ENCODE measurements around the gene BRMS1. TPM values are rescaled to one million over a fixed set of nuclear protein-coding genes. Genes with fewer than 3 reads are reported as not detected.

The BRMS1 gene
- total RNA-seq, 1 experiment from 2014 or later, result 93.5 TPM

DNA sequence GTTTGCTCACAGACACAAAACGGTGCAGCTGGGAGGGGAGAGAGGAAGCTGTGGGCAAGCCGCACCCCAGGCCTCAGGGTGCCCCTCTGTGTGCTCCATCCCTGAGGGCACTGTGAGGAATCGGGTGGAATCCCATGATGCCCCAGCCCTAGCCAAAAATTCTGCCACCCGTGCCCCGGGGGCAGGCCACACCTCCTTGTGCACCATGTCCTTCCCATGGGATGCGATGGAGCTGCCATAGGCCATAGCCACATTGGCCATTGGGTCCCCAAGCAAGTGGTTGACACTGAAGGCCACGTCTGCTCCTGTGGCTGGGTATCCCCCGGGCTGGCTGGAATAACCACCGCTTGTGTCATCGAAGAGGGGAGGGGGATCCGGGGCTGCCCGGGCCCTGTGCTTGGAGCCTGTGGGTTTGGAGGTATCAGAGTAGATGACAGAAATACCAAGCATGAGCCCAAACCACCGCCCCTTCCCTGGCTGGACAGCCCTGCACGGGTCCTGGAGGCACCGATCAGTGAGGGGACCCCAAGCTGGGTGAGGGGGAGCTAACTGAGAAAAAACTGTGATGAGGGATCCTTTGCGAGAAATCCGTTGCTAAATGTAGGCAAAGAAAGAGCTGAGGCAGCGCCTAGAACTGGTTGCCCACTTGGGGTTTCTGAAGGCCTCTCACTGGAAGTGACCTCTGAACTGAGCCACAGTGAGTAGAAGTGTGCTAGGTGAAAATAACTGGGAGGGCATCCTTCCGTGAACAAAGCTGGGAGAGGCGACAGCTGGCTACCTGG is 56.8 kb downstream of the BRMS1 start:
- Histone ChIP-seq H3K27me3 (replicated peaks; ENCODE audit: insufficient read depth, low read depth, low read length, poor library complexity) (no peaks in the 10 kb centered on the region), H3K4me3 (ENCODE audit: low read depth, low read length, poor library complexity, severe bottlenecking) (peak overlapping the region; percentile 77), H3K9me3 (ENCODE audit: low read depth, low read length, poor library complexity, severe bottlenecking) (no peaks in the 10 kb centered on the region), H3K4me1 (ENCODE audit: insufficient read depth, low read length, poor library complexity, severe bottlenecking) (peaks cover 19% of the 10 kb centered on the region), H3K36me3 (ENCODE audit: insufficient read depth, low read length, poor library complexity, severe bottlenecking) (peaks cover 5% of the 10 kb centered on the region), H3K27ac (ENCODE audit: low read depth, low read length, poor library complexity, severe bottlenecking) (peak overlapping the region; percentile 91)
- no TSS peak for BruUV-seq (replicated peaks)
- CTCF ChIA-PET, result interaction anchor here (0.9 kb wide), 1 partner anchor 25 kb away, joined by 3 read pairs; no protein-coding TSS in a partner anchor
- POLR2A ChIA-PET (ENCODE audit: low non-redundant PET), result interaction anchor here (0.7 kb wide), 1 partner anchor 317 kb away, joined by 3 read pairs; no protein-coding TSS in a partner anchor
- DNase-seq (ENCODE audit: low spot score), result no peak
- intact Hi-C loops (cut with micrococcal nuclease; ENCODE audit: unreplicated experiment), result no loop called here
- TF ChIP-seq, protein P1, sequence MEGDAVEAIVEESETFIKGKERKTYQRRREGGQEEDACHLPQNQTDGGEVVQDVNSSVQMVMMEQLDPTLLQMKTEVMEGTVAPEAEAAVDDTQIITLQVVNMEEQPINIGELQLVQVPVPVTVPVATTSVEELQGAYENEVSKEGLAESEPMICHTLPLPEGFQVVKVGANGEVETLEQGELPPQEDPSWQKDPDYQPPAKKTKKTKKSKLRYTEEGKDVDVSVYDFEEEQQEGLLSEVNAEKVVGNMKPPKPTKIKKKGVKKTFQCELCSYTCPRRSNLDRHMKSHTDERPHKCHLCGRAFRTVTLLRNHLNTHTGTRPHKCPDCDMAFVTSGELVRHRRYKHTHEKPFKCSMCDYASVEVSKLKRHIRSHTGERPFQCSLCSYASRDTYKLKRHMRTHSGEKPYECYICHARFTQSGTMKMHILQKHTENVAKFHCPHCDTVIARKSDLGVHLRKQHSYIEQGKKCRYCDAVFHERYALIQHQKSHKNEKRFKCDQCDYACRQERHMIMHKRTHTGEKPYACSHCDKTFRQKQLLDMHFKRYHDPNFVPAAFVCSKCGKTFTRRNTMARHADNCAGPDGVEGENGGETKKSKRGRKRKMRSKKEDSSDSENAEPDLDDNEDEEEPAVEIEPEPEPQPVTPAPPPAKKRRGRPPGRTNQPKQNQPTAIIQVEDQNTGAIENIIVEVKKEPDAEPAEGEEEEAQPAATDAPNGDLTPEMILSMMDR (conservative IDR thresholded peaks at IDR 0.05; ENCODE audit: low read depth, low read length), result no peak
- TF ChIP-seq EZH2 (IDR thresholded peaks at IDR 0.05; ENCODE audit: borderline replicate concordance, low read depth, low read length, poor library complexity, severe bottlenecking), result no peak

Other genes with a start within 250 kb of the BRMS1 start
- gene KLC2, start 87.4 kb downstream of the BRMS1 start, total RNA-seq (2021), result 94.3 and 97.4 TPM in 2 replicates
- 171 and 186 TPM in 2 replicates for gene RAB1B, start 76.5 kb downstream of the BRMS1 start, total RNA-seq (2021)
- gene CNIH2, start 66.9 kb downstream of the BRMS1 start, total RNA-seq (2021), result 11.6 and 13.7 TPM in 2 replicates
- 125 and 128 TPM in 2 replicates for gene YIF1A, start 56.0 kb downstream of the BRMS1 start, total RNA-seq (2021)
- 1.5 and 1.7 TPM in 2 replicates for gene TMEM151A, start 53.2 kb downstream of the BRMS1 start, total RNA-seq (2021)
- 97.8 and 111 TPM in 2 replicates for gene CD248, start 28.1 kb downstream of the BRMS1 start, total RNA-seq (2021)
- gene RIN1, start 8.7 kb downstream of the BRMS1 start, total RNA-seq (2021), result 4.9 and 6.4 TPM in 2 replicates
- gene B4GAT1, start 2.5 kb upstream of the BRMS1 start, total RNA-seq (2021), result 47.1 and 53.6 TPM in 2 replicates
- 60.4 and 62.4 TPM in 2 replicates for gene SLC29A2, start 26.7 kb upstream of the BRMS1 start, total RNA-seq (2021)
- not detected in 2 replicates for gene NPAS4, start 75.9 kb upstream of the BRMS1 start, total RNA-seq (2021)
- 96.5 and 97.9 TPM in 2 replicates for gene MRPL11, start 93.7 kb upstream of the BRMS1 start, total RNA-seq (2021)
- 15.4 and 18.5 TPM in 2 replicates for gene PELI3, start 121.8 kb upstream of the BRMS1 start, total RNA-seq (2021)
- gene DPP3, start 135.3 kb upstream of the BRMS1 start, total RNA-seq (2021), result 83.3 and 93.3 TPM in 2 replicates
- 40.5 and 48.4 TPM in 2 replicates for gene BBS1, start 165.5 kb upstream of the BRMS1 start, total RNA-seq (2021)
- gene ZDHHC24, start 200.9 kb upstream of the BRMS1 start, total RNA-seq (2021), result 9.7 and 12.2 TPM in 2 replicates
- not detected in 2 replicates for gene ACTN3, start 201.8 kb upstream of the BRMS1 start, total RNA-seq (2021)
- gene CTSF, start 223.5 kb upstream of the BRMS1 start, total RNA-seq (2021), result 3.7 and 6.9 TPM in 2 replicates
- gene CCDC87, start 248.0 kb upstream of the BRMS1 start, total RNA-seq (2021), result 0.90 and 1.1 TPM in 2 replicates
- gene CCS, start 248.1 kb upstream of the BRMS1 start, total RNA-seq (2021), result 43.8 and 56.8 TPM in 2 replicates